ENCODE data around the gene AMBRA1. TPM values are rescaled to one million over a fixed set of nuclear protein-coding genes. Genes with fewer than 3 reads are reported as not detected.

The AMBRA1 gene
- total RNA-seq, 2 donors from 2014 or later, result 56.2 to 60.7 TPM

- H3K27me3 ChIP-seq (replicated peaks; ENCODE audit: insufficient read depth), result peaks cover 6% of the 10 kb centered on the region
- 80% methylated on average over 5 of the region's 5 CpGs for WGBS
- no peaks in the 10 kb centered on the region for H3K9me3 ChIP-seq
- no peak overlapping the region for H3K4me3 ChIP-seq
- TF ChIP-seq POLR2A (IDR thresholded peaks at IDR 0.05), result no peak
- no peak for TF ChIP-seq POLR2AphosphoS5 (IDR thresholded peaks at IDR 0.05)
- DNase-seq (ENCODE audit: low spot score), result no peak
- intact Hi-C loops (cut with DNase I), result loop anchor here (5.0 kb wide), 1 partner anchor 230 kb away; the partner anchor contains the start of genes ATG13 and HARBI1
- peaks cover 8% of the 10 kb centered on the region for H3K4me1 ChIP-seq (replicated peaks)
- H3K27ac ChIP-seq, result no peak overlapping the region
- no peaks in the 10 kb centered on the region for H3K36me3 ChIP-seq
Observed at GRCh38 chr11:46387456-46387855, 206.4 kb downstream of the AMBRA1 start.

- intact Hi-C loops (cut with DNase I), result loop anchor here (5.0 kb wide), 1 partner anchor 231 kb away; the partner anchor contains the start of genes ATG13 and HARBI1
- H3K4me1 ChIP-seq (replicated peaks), result peaks cover 13% of the 10 kb centered on the region
- TF ChIP-seq POLR2A (IDR thresholded peaks at IDR 0.05) (no peak), CTCF (IDR thresholded peaks at IDR 0.05) (no peak), POLR2AphosphoS5 (IDR thresholded peaks at IDR 0.05) (no peak)
- no peaks in the 10 kb centered on the region for H3K9me3 ChIP-seq
- 93% methylated on average over 4 of the region's 4 CpGs for WGBS
- H3K4me3 ChIP-seq, result no peak overlapping the region
- H3K27me3 ChIP-seq (replicated peaks; ENCODE audit: insufficient read depth), result peaks cover 6% of the 10 kb centered on the region
- DNase-seq (ENCODE audit: low spot score), result no peak
- H3K36me3 ChIP-seq, result no peaks in the 10 kb centered on the region
- H3K27ac ChIP-seq, result no peak overlapping the region
Observed at GRCh38 chr11:46386674-46387073, 207.1 kb downstream of the AMBRA1 start.

- intact Hi-C loops (cut with DNase I), result loop anchor here (5.0 kb wide), 1 partner anchor 231 kb away; the partner anchor contains the start of genes ATG13 and HARBI1
- H3K9me3 ChIP-seq, result no peaks in the 10 kb centered on the region
- 94% methylated on average over 25 of the region's 25 CpGs for WGBS
- TF ChIP-seq POLR2AphosphoS5 (IDR thresholded peaks at IDR 0.05) (no peak), CTCF (IDR thresholded peaks at IDR 0.05) (no peak), POLR2A (IDR thresholded peaks at IDR 0.05) (no peak)
- H3K27me3 ChIP-seq (replicated peaks; ENCODE audit: insufficient read depth), result peaks cover 4% of the 10 kb centered on the region
- no peaks in the 10 kb centered on the region for H3K36me3 ChIP-seq
- H3K27ac ChIP-seq, result no peak overlapping the region
- H3K4me1 ChIP-seq (replicated peaks), result peaks cover 13% of the 10 kb centered on the region
- no peak overlapping the region for H3K4me3 ChIP-seq
- no peak for DNase-seq (ENCODE audit: low spot score)
Observed at GRCh38 chr11:46386005-46386578, 207.7 kb downstream of the AMBRA1 start.

GRCh38 chr11:46385169-46386004 is 208.4 kb downstream of the AMBRA1 start:
- no peaks in the 10 kb centered on the region for H3K36me3 ChIP-seq
- no peak for TF ChIP-seq POLR2A (IDR thresholded peaks at IDR 0.05)
- TF ChIP-seq CTCF (IDR thresholded peaks at IDR 0.05), result no peak
- no peak for TF ChIP-seq POLR2AphosphoS5 (IDR thresholded peaks at IDR 0.05)
- no peaks in the 10 kb centered on the region for H3K9me3 ChIP-seq
- 95% methylated on average over 41 of the region's 47 CpGs for WGBS
- no peak for DNase-seq (ENCODE audit: low spot score)
- no peak overlapping the region for H3K27ac ChIP-seq
- intact Hi-C loops (cut with DNase I), result loop anchor here (5.0 kb wide), 1 partner anchor 232 kb away; the partner anchor contains the start of genes ATG13 and HARBI1
- H3K27me3 ChIP-seq (replicated peaks; ENCODE audit: insufficient read depth), result peaks cover 1% of the 10 kb centered on the region
- no peak overlapping the region for H3K4me3 ChIP-seq
- peaks cover 13% of the 10 kb centered on the region for H3K4me1 ChIP-seq (replicated peaks)

- intact Hi-C loops (cut with DNase I), result no loop called here
- H3K9me3 ChIP-seq, result no peaks in the 10 kb centered on the region
- DNase-seq (ENCODE audit: low spot score), result no peak
- no peak overlapping the region for H3K4me3 ChIP-seq
- WGBS, result 89% methylated on average over 12 of the region's 12 CpGs
- TF ChIP-seq POLR2A (IDR thresholded peaks at IDR 0.05), result no peak
- no peak for TF ChIP-seq CTCF (IDR thresholded peaks at IDR 0.05)
- TF ChIP-seq POLR2AphosphoS5 (IDR thresholded peaks at IDR 0.05), result no peak
- no peak overlapping the region for H3K27ac ChIP-seq
- H3K27me3 ChIP-seq (replicated peaks; ENCODE audit: insufficient read depth), result peaks cover 1% of the 10 kb centered on the region
- peaks cover 7% of the 10 kb centered on the region for H3K4me1 ChIP-seq (replicated peaks)
- H3K36me3 ChIP-seq, result no peaks in the 10 kb centered on the region
Observed at GRCh38 chr11:46383974-46384701, 209.7 kb downstream of the AMBRA1 start.

Data from prostate gland (tissue), 2 donors.